A549 (cell line): Measurements from ENCODE around the gene KCNMA1. TPM values are rescaled to one million over a fixed set of nuclear protein-coding genes. Genes with fewer than 3 reads are reported as not detected.

ENCODE experiments used
- ATAC-seq, 2 experiments: fragments of 200-7000 bp in 1 of 2; fragments of >200 bp in 1 of 2; cut with Nextera tagmentation in 1 of 2; cut with Tn5 transposase in 1 of 2; 3 replicates each; pipeline versions ENCODE4 v1.8.0 to v1.9.1; 2018 to 2020; ENCODE audit warnings: mild to moderate bottlenecking in 1 of 2, moderate library complexity in 1 of 2
- CTCF ChIA-PET: fragments of 300-600 bp; sonication (Branson Sonifier 250); formaldehyde crosslinking; extraction: SDS; loops from one replicate; lab custom pipeline; 2021; ENCODE audit warnings: antibody characterized with exemption, inconsistent platforms; lab: Yijun Ruan, JAX
- POLR2A ChIA-PET: fragments of 350-600 bp; formaldehyde crosslinking; extraction: SDS; loops from one replicate; lab custom pipeline; 2021; ENCODE audit warnings: antibody characterized with exemption, inconsistent platforms; lab: Yijun Ruan, JAX
- DNase-seq, 2 experiments: peaks; one replicate each; pipeline versions ENCODE4 v3.0.0 to v3.0.0-alpha.2; 2011 to 2016; ENCODE audit warnings: low read depth in 1 of 2, low spot score in 1 of 2
- FAIRE-seq: peaks from 2 replicates; lab custom pipeline; 2011; peaks lifted over from hg19 to GRCh38; lab: Jason Lieb, UNC
- H3K27ac ChIP-seq, 2 experiments: fragments of >200 bp; sonication (Bioruptor Twin); formaldehyde crosslinking; 3 replicates each; pipeline ENCODE4 v1.5.1; 2016 to 2017
- H3K4me1 ChIP-seq: fragments of >200 bp; sonication (Bioruptor Twin); formaldehyde crosslinking; 3 replicates; pipeline ENCODE4 v1.6.1; 2016
- H3K4me2 ChIP-seq: fragments of >200 bp; sonication (Bioruptor Twin); formaldehyde crosslinking; 3 replicates; pipeline ENCODE4 v1.6.1; 2016
- H3K4me3 ChIP-seq: fragments of >200 bp; sonication (Bioruptor Twin); formaldehyde crosslinking; 3 replicates; pipeline ENCODE4 v1.5.1; 2016
- H3K9me3 ChIP-seq: fragments of >200 bp; sonication (Bioruptor Twin); formaldehyde crosslinking; 3 replicates; pipeline ENCODE4 v1.6.1; 2016
- BCL3 ChIP-seq: fragments of >200 bp; sonication (Bioruptor Twin); formaldehyde crosslinking; IDR thresholded peaks from 3 replicates; pipeline ENCODE4 v1.6.1; 2016
- CEBPB ChIP-seq, 2 experiments: fragments of >200 bp in 1 of 2; sonication (Bioruptor Twin) in 1 of 2; formaldehyde crosslinking in 1 of 2; IDR thresholded peaks; 2 replicates each; pipeline ENCODE4 v1.6.1; 2012 to 2016
- CHD2 ChIP-seq: fragments of 150-350 bp; IDR thresholded peaks from 2 replicates; pipeline ENCODE4 v1.6.1; 2014; ENCODE audit warnings: low read length; ENCODE audit not compliant: partially characterized antibody
- ESRRA ChIP-seq: fragments of 150-350 bp; IDR thresholded peaks from 2 replicates; pipeline ENCODE4 v1.6.1; 2014; ENCODE audit warnings: mild to moderate bottlenecking, low read length, borderline replicate concordance
- FOSB ChIP-seq: fragments of 250-450 bp; sonication (Bioruptor Pico); IDR thresholded peaks from 2 replicates; pipeline ENCODE4 v1.5.0; 2020; ENCODE audit warnings: mild to moderate bottlenecking, moderate library complexity
- FOSL2 ChIP-seq, 2 experiments: fragments of 450-650 bp in 1 of 2; fragments of >200 bp in 1 of 2; sonication (Bioruptor Twin) in 1 of 2; formaldehyde crosslinking; IDR thresholded peaks; 2 replicates each; pipeline versions ENCODE4 v1.5.0 to v1.6.1; 2016 to 2020; ENCODE audit warnings: mild to moderate bottlenecking in 1 of 2, moderate library complexity in 1 of 2
- HOXA7 ChIP-seq: fragments of 250-450 bp; sonication (Bioruptor Pico); IDR thresholded peaks from 2 replicates; pipeline ENCODE4 v1.5.0; 2020; ENCODE audit warnings: mild to moderate bottlenecking, moderate library complexity
- JUNB ChIP-seq: fragments of >200 bp; sonication (Bioruptor Twin); formaldehyde crosslinking; IDR thresholded peaks from 2 replicates; pipeline ENCODE4 v1.6.1; 2016
- MAZ ChIP-seq: fragments of 150-350 bp; IDR thresholded peaks from 2 replicates; pipeline ENCODE4 v1.6.1; 2014; ENCODE audit warnings: antibody characterized with exemption, low read depth, low read length, borderline replicate concordance
- NFE2L2 ChIP-seq: fragments of 150-350 bp; conservative IDR thresholded peaks from 2 replicates; pipeline ENCODE4 v1.6.1; 2014; ENCODE audit warnings: low read length
- PBX3 ChIP-seq: IDR thresholded peaks from 2 replicates; pipeline ENCODE4 v1.6.1; 2012
- SMC3 ChIP-seq: fragments of >200 bp; sonication (Bioruptor Twin); formaldehyde crosslinking; IDR thresholded peaks from 3 replicates; pipeline ENCODE4 v1.6.1; 2018; ENCODE audit warnings: inconsistent platforms
- SREBF2 ChIP-seq: fragments of 450-650 bp; IDR thresholded peaks from 2 replicates; pipeline ENCODE4 v1.6.1; 2014; ENCODE audit warnings: mild to moderate bottlenecking, moderate library complexity
- ZNF302 ChIP-seq: fragments of 250-450 bp; sonication (Bioruptor Pico); IDR thresholded peaks from 2 replicates; pipeline ENCODE4 v1.9.0; 2021; ENCODE audit warnings: inconsistent platforms, mild to moderate bottlenecking, moderate library complexity
- WGBS: methylation state at CpG from one replicate; pipeline ENCODE4 v1.1.6; 2017; ENCODE audit errors: missing lambda C conversion rate; 5-methylcytosine and 5-hydroxymethylcytosine counted together
- polyA plus RNA-seq, 4 experiments: library from polyadenylated mRNA; depleted of rRNA in 3 of 4; stranded (reverse); fragments of >200 nt; fragmentation: RNase III in 1 of 4; extraction: RNeasy Plus Mini Kit Qiagen cat#74134 plus additional on column Dnase treatment in 1 of 4; gene quantifications; 2 replicates in 3 of 4; 3 replicates in 1 of 4; pipeline ENCODE4 v1.2.3, GENCODE V29; 2011 to 2017

The KCNMA1 gene
- polyA plus RNA-seq, 2 of the 4 experiments (the other 2 are of a cell fraction): 14.9 to 30.6 TPM

- FAIRE-seq (no peak), ATAC-seq (no peak), DNase-seq (no peak)
- Histone ChIP-seq H3K4me1 (peaks cover 17% of the 10 kb centered on the region), H3K4me3 (no peak overlapping the region), H3K4me2 (no peak overlapping the region), H3K9me3 (no peaks in the 10 kb centered on the region), H3K27ac (no peak overlapping the region)
- TF ChIP-seq HOXA7 (CRISPR knock-in tag) (no peak), MAZ (no peak), FOSB (CRISPR knock-in tag) (no peak), BCL3 (no peak), NFE2L2 (no peak)
- POLR2A ChIA-PET: interaction anchor here (1.2 kb wide), 1 partner anchor 387 kb away, joined by 3 read pairs; the partner anchor contains the start of gene KCNMA1
- 77% methylated on average over 3 of the region's 3 CpGs for WGBS
- CTCF ChIA-PET: interaction anchor here (0.8 to 12.1 kb wide), 30 partner anchors 8 to 461 kb away, joined by 3 to 169 read pairs (median 5); partner anchors contain the start of gene KCNMA1
These were observed 387.6 kb downstream of the KCNMA1 start for GRCh38 chr10:77249901-77250459.

- Histone ChIP-seq H3K27ac (no peak overlapping the region), H3K4me2 (no peak overlapping the region), H3K4me3 (no peak overlapping the region), H3K4me1 (peaks cover 11% of the 10 kb centered on the region; the same call in 2 of the 3 replicates), H3K9me3 (no peaks in the 10 kb centered on the region)
- no peak for DNase-seq
- CTCF ChIA-PET: interaction anchor here (1.1 to 12.1 kb wide), 6 partner anchors 10 to 463 kb away, joined by 3 to 169 read pairs (median 21); partner anchors contain the start of gene KCNMA1
- WGBS: 77% methylated on average over 5 of the region's 5 CpGs
- POLR2A ChIA-PET: no interaction called here
- ATAC-seq: no peak
- no peak for FAIRE-seq
- TF ChIP-seq SREBF2: no peak
- TF ChIP-seq ESRRA: no peak
- TF ChIP-seq ZNF302 (CRISPR knock-in tag): no peak
- no peak for TF ChIP-seq CEBPB (IDR thresholded peaks at IDR 0.05)
- TF ChIP-seq SMC3: no peak
These were observed 389.4 kb downstream of the KCNMA1 start for GRCh38 chr10:77248104-77248790.

GRCh38 chr10:77247031-77247990, 390.3 kb downstream of the KCNMA1 start:
- Histone ChIP-seq H3K4me2 (no peak overlapping the region), H3K9me3 (no peaks in the 10 kb centered on the region), H3K4me3 (no peak overlapping the region), H3K27ac (no peak overlapping the region), H3K4me1 (peaks cover 14% of the 10 kb centered on the region; the same call in 2 of the 3 replicates)
- DNase-seq: peak in 1 of 2 experiments; percentile 6
- no peak for ATAC-seq
- FAIRE-seq: no peak
- ChIA-PET CTCF (interaction anchor here (0.5 to 12.1 kb wide), 10 partner anchors 8 to 464 kb away, joined by 3 to 169 read pairs (median 5); partner anchors contain the start of gene KCNMA1), POLR2A (no interaction called here)
- no peak for TF ChIP-seq JUNB
- TF ChIP-seq ESRRA: no peak
- no peak for TF ChIP-seq FOSL2 (IDR thresholded peaks at IDR 0.05)
- peak; percentile 27 for TF ChIP-seq FOSL2 (CRISPR knock-in tag; IDR thresholded peaks at IDR 0.05)
- TF ChIP-seq CHD2: no peak
- no peak for TF ChIP-seq PBX3
- WGBS: 79% methylated on average over 12 of the region's 12 CpGs
